Thyroid gland (tissue), 4 donors: ENCODE results near the gene KCNMA1. TPM values are rescaled to one million over a fixed set of nuclear protein-coding genes. Genes with fewer than 3 reads are reported as not detected.

Source experiments
- DNase-seq, 2 donors: peaks; one replicate each; pipeline ENCODE4 v3.0.0-alpha.2; 2019
- H3K27ac ChIP-seq, 3 donors: fragments of 200-600 bp; sonication (generic); 1 replicate in 2 of 3; 2 replicates in 1 of 3; pipeline ENCODE4 v1.5.1; 2016 to 2019; ENCODE audit warnings: mild to moderate bottlenecking in 1 of 3, moderate library complexity in 1 of 3
- H3K27me3 ChIP-seq: fragments of 200-600 bp; sonication (generic); one replicate; pipeline ENCODE4 v1.5.1; 2019
- H3K36me3 ChIP-seq, 2 donors: fragments of 200-600 bp; sonication (generic); one replicate each; pipeline ENCODE4 v1.5.1; 2016 to 2019
- H3K4me1 ChIP-seq, 2 donors: fragments of 200-600 bp; sonication (generic); one replicate each; pipeline ENCODE4 v1.5.1; 2017 to 2019
- H3K4me3 ChIP-seq, 3 donors: fragments of 200-600 bp; sonication (generic); replicated peaks in 1 of 3; 1 replicate in 2 of 3; 2 replicates in 1 of 3; pipeline ENCODE4 v1.5.1; 2016; ENCODE audit warnings: mild to moderate bottlenecking in 1 of 3
- H3K9me3 ChIP-seq: fragments of 200-600 bp; sonication (generic); one replicate; pipeline ENCODE4 v1.5.1; 2017
- CTCF ChIP-seq, 6 experiments: fragments of 200-600 bp in 3 of 6; fragments of 450-650 bp in 3 of 6; sonication (generic) in 3 of 6; IDR thresholded peaks; one replicate each; pipeline ENCODE4 v1.5.1; 2016 to 2019; ENCODE audit warnings: antibody characterized with exemption in 6 of 6, mild to moderate bottlenecking in 2 of 6, inconsistent platforms in 1 of 6, moderate library complexity in 1 of 6
- POLR2A ChIP-seq, 2 donors: fragments of 450-650 bp; IDR thresholded peaks; one replicate each; pipeline ENCODE4 v1.6.1; 2017; ENCODE audit warnings: antibody characterized with exemption in 2 of 2, mild to moderate bottlenecking in 2 of 2, moderate library complexity in 1 of 2
- WGBS, 2 donors: methylation state at CpG; one replicate each; pipeline ENCODE4 v1.1.5; 2017; 5-methylcytosine and 5-hydroxymethylcytosine counted together
- intact Hi-C: fragments of 100-400 bp; cut with DNase I; formaldehyde crosslinking; loops from one replicate; pipeline ENCODE4 v1.15.1; 2023
- total RNA-seq, 4 donors: library from RNA; depleted of rRNA; stranded (reverse); fragments of >200 nt; gene quantifications; one replicate each; pipeline ENCODE4 v1.2.3, GENCODE V29; 2016

KCNMA1 gene
- total RNA-seq, 4 donors from 2014 or later: 2.5 to 5.1 (median 3.6) TPM

GRCh38 chr10:77649333-77650331 is 12.0 kb upstream of the KCNMA1 start:
- no peaks in the 10 kb centered on the region for H3K36me3 ChIP-seq

GRCh38 chr10:77648472-77648871 is 10.9 kb upstream of the KCNMA1 start:
- intact Hi-C loops: no loop called here
- no peaks in the 10 kb centered on the region for H3K27me3 ChIP-seq
- no peak for TF ChIP-seq CTCF (IDR thresholded peaks at IDR 0.05)
- no peak for TF ChIP-seq POLR2A (IDR thresholded peaks at IDR 0.05)

More at GRCh38 chr10:77649333-77650331, 12.0 kb upstream of the KCNMA1 start:
- TF ChIP-seq CTCF (IDR thresholded peaks at IDR 0.05): no peak
- Histone ChIP-seq H3K4me3 (no peak overlapping the region), H3K9me3 (no peaks in the 10 kb centered on the region), H3K27ac (no peak overlapping the region), H3K27me3 (no peaks in the 10 kb centered on the region), H3K4me1 (no peaks in the 10 kb centered on the region)
- 81 to 94% methylated on average over 5 to 7 of the region's 8 CpGs for WGBS, 2 donors
- intact Hi-C loops: no loop called here
- DNase-seq: no peak

GRCh38 chr10:77647543-77648293 is 10.1 kb upstream of the KCNMA1 start:
- Histone ChIP-seq H3K9me3 (no peaks in the 10 kb centered on the region), H3K27ac (no peak overlapping the region), H3K36me3 (no peaks in the 10 kb centered on the region), H3K4me1 (no peaks in the 10 kb centered on the region), H3K27me3 (no peaks in the 10 kb centered on the region), H3K4me3 (no peak overlapping the region)
- intact Hi-C loops: no loop called here
- 93 to 94% methylated on average over 4 of the region's 4 CpGs for WGBS, 2 donors
- DNase-seq: no peak
- TF ChIP-seq POLR2A (IDR thresholded peaks at IDR 0.05) (no peak), CTCF (IDR thresholded peaks at IDR 0.05) (no peak)

More at GRCh38 chr10:77648472-77648871, 10.9 kb upstream of the KCNMA1 start:
- WGBS, 2 donors: 67 to 86% methylated on average over 1 of the region's 1 CpG
- Histone ChIP-seq H3K4me3 (no peak overlapping the region), H3K36me3 (no peaks in the 10 kb centered on the region), H3K9me3 (no peaks in the 10 kb centered on the region), H3K4me1 (no peaks in the 10 kb centered on the region), H3K27ac (no peak overlapping the region)
- no peak for DNase-seq

GRCh38 chr10:77644557-77645243 is 7.1 kb upstream of the KCNMA1 start:
- Histone ChIP-seq H3K4me1 (no peaks in the 10 kb centered on the region), H3K9me3 (no peaks in the 10 kb centered on the region), H3K27ac (no peak overlapping the region), H3K36me3 (no peaks in the 10 kb centered on the region), H3K27me3 (no peaks in the 10 kb centered on the region), H3K4me3 (no peak overlapping the region)
- DNase-seq: no peak
- intact Hi-C loops: no loop called here
- 93 to 97% methylated on average over 4 of the region's 4 CpGs for WGBS, 2 donors
- TF ChIP-seq CTCF (IDR thresholded peaks at IDR 0.05) (no peak), POLR2A (IDR thresholded peaks at IDR 0.05) (no peak)
